Measurements from ENCODE around the gene B4GALT5.

GRCh38 chr20:49637046-49637637 is 76.5 kb downstream of the B4GALT5 start:
- TF ChIP-seq, protein P1, sequence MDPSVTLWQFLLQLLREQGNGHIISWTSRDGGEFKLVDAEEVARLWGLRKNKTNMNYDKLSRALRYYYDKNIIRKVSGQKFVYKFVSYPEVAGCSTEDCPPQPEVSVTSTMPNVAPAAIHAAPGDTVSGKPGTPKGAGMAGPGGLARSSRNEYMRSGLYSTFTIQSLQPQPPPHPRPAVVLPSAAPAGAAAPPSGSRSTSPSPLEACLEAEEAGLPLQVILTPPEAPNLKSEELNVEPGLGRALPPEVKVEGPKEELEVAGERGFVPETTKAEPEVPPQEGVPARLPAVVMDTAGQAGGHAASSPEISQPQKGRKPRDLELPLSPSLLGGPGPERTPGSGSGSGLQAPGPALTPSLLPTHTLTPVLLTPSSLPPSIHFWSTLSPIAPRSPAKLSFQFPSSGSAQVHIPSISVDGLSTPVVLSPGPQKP (IDR thresholded peaks at IDR 0.05; ENCODE audit: low read depth, low read length) = no peak
- no peak for TF ChIP-seq HDAC2 (IDR thresholded peaks at IDR 0.05)
- no peak for TF ChIP-seq CTCF (IDR thresholded peaks at IDR 0.05)
- no peak for TF ChIP-seq POLR2A (IDR thresholded peaks at IDR 0.05; ENCODE audit: low read length)
- TF ChIP-seq REST (IDR thresholded peaks at IDR 0.05) = no peak
- no peak for TF ChIP-seq HOXB5 (CRISPR knock-in tag; IDR thresholded peaks at IDR 0.05)
- no peak for TF ChIP-seq KDM1A (IDR thresholded peaks at IDR 0.05; ENCODE audit: low read depth)
- TF ChIP-seq EP300 (IDR thresholded peaks at IDR 0.05) = no peak

All from A549 (cell line).